ENCODE data around the gene ANO9.

The ANO9 gene

DNA sequence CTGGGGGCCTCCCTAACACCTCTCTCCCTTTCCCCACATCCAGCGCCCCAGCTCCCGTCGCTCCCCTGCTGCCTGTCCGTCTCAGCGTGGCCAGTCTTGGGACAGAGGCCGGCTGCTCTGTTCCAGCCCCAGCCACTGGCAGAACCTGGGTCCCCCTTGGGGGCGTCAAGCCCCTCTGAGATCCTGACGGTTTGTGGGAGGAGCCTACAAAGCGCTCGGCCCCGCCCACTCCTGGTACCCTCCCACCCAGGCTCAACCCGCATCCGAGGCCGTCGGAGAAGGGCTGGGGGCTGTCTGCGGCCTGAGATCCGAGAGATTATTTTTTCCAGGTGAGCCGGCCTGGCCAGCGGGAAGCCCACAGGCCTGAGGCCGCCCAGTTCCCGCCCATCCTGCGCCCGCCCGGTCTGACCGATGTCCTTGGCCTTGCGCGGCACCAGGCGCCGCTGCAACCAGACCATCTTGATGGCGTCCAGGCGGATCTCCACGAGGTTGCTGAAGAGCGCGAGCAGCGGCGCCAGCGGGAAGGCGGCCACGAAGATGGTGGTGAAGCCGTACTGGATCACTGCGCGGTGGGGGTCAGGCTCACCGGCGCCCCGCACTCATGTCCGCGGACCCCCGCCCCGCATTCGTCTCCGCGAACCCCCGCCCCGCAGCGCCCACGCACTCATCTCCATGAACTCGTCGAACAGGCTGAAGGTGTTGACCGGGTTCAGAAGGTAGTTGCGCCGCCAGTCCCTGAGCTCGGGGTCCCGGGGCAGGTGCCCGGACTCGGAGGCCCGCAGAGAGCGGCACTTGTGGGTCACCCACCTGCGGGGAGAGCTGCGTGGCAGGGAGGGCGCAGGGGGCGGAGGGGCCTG, 21.5 kb downstream of the ANO9 start:
- TF ChIP-seq, protein P1, sequence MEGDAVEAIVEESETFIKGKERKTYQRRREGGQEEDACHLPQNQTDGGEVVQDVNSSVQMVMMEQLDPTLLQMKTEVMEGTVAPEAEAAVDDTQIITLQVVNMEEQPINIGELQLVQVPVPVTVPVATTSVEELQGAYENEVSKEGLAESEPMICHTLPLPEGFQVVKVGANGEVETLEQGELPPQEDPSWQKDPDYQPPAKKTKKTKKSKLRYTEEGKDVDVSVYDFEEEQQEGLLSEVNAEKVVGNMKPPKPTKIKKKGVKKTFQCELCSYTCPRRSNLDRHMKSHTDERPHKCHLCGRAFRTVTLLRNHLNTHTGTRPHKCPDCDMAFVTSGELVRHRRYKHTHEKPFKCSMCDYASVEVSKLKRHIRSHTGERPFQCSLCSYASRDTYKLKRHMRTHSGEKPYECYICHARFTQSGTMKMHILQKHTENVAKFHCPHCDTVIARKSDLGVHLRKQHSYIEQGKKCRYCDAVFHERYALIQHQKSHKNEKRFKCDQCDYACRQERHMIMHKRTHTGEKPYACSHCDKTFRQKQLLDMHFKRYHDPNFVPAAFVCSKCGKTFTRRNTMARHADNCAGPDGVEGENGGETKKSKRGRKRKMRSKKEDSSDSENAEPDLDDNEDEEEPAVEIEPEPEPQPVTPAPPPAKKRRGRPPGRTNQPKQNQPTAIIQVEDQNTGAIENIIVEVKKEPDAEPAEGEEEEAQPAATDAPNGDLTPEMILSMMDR (IDR thresholded peaks at IDR 0.05; ENCODE audit: low read depth, low read length) = no peak
- H3K4me3 ChIP-seq (ENCODE audit: low read depth, low read length) = no peak overlapping the region

DNA sequence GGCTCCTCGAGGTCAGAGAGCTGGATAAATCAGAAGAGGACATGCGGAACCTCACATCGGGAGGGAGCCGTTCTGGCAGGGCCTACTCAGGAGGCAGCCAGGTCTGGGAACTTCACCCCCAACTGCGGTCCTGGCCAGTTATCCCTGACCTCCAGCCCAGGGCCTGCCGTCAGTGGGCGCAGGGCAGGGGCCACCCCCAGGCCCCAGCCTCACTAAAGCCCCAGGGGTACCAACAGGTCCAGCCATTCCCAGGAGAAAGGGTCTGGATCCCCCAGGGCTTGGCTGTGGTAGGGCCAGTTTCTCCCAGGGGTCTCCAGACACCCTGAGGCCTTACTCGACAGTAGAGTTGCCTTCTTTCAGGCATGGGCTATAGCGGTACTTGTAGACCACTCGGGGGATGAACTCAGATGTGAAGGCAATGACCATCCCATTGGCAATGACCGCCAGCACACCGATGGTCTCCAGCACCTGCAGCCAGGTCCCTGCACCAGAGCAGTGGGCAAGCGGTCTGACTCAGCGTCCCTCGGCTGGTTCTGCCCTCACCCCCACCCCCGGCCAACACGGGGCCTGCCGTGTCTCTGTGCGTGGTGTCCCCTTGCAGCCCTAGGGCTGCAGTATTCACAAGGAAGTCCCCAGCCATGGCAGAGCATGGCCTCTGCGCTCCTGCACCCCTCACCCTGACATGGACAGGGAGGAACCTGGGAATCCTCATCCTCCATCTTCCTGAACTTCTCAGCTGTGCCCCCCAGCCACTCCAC, 22.4 kb downstream of the ANO9 start:
- TF ChIP-seq, protein P1 (IDR thresholded peaks at IDR 0.05; ENCODE audit: low read depth, low read length) = no peak
- H3K4me3 ChIP-seq (ENCODE audit: low read depth, low read length) = no peak overlapping the region

DNA sequence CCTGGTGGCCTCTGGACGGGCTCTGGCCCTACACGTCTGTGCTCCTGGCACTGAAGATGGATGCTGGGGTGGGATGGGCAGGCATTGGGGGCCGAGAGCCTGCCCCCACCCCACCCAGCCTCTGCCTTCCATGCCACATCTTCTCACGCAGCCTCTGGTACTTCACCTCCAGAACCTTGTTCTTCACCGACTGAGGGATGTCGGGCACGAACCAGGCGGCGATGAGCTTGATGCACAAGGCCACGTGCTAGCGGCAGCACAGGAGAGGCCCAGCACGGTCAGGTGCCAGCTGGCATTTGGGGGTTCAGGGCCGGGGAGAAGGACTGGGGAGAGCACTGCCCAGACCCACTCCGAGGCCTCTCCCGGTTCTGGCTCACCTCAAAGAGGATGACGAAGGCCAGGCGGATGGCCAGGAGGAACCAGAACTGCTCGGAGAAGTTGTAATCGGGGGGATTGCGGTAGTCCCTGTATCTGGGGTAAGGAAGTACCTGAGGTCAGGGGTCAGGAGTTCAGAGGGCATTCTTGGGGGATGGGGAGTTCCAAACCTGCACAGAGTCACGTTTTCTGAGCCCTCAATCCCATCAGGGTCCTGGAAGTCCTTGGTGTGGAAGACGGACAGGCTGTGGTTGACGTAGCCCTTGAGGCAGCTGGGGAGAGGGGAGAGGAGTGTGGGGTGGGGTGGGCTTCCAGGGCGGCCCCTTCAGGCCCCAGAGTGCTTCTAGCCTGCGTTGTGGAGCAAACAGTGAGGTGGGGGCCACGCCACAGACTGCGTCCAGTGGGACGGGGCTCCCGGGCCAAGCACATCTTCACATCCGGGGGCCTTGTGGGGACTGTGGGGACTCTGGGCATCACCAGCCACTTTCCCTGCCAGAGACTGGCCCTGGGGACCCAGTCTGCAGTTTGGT, 23.2 kb downstream of the ANO9 start:
- no peak overlapping the region for H3K4me3 ChIP-seq (ENCODE audit: low read depth, low read length)
- TF ChIP-seq, protein P1 (IDR thresholded peaks at IDR 0.05; ENCODE audit: low read depth, low read length) = no peak

DNA sequence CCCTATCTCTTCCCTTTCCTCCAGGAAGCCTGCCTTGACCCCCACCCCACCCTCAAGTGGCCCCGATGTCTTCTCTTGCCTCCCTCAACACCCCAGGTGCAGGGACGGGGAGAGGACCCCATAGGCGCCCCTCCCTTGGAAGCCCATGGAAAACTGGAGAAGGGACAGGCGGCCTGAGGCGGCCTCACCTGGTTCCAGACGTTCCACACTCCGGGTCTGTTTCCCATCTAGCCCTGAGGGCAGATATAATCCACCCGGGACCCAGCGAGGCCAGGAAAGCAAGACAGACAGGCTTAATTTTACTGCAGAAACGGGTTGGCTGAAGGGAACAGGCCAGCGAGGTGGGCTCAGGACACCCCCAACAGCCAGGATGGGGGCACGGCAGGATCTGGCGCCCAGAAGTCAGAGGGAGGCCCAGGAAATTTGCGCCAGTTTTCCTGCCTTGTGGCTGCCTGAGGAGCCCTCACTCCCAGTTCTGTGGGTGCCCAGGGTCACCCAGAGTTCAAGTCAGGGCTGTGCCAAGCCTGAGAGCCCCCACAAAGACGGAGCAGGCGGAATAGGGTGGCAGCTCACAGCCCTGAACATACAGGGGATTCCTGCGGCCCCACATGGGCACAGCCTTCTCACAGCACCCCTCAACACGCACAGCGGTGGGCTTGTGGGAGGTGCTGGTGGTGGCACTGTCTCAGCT, 24.0 kb downstream of the ANO9 start:
- H3K4me3 ChIP-seq (ENCODE audit: low read depth, low read length) = no peak overlapping the region

DNA sequence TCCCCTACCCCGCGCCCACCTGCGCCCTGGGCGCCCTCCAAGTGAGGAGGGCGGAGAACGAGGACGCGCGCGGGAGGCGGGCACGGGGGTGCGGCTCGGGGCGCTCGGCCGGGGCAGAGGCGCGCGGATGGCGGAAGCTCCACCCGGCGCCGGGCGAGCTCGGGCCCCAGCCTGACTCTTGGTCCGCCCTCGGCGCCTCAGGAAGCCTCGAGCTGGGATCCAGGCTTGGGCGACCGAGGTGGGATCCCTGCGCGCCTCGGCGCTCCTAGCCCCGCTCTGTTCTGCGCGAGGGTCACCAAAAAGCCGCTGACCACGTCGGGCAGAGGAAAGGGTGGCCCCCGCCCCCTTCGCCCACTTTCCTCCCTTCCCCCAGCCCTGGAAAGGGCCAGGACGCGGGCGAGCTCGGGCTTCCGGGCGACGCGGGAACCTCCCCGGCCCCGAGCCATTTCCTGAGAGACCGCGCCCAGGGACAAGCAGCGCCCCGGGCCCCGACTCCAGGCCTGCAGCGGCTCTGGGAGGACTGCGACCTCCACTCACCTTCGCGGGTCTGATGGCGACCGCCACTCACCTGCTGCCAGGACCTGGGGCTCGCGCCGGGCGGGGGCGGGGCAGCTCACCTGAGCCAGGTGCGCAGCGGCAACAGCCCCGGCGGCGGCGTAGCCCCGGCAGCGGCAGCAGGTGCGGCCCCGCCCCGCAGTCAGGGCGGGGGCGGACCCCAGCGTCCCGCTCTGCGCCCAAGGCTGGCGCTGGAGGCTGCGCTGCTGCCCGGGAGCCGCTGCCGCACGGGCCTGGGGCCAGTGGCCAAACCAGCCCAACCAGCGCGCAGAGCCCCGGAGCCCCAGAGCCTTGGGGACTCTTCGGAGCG, 24.8 kb downstream of the ANO9 start:
- H3K4me3 ChIP-seq (ENCODE audit: low read depth, low read length) = peak overlapping the region; percentile 50
- TF ChIP-seq, protein P1 (IDR thresholded peaks at IDR 0.05; ENCODE audit: low read depth, low read length) = no peak

More for the DNA sequence above, 24.0 kb downstream of the ANO9 start:
- TF ChIP-seq, protein P1 (IDR thresholded peaks at IDR 0.05; ENCODE audit: low read depth, low read length) = no peak

Data from WI38 (cell line).